ENCODE data around the gene MCRS1. TPM values are rescaled to one million over a fixed set of nuclear protein-coding genes. Genes with fewer than 3 reads are reported as not detected.

The MCRS1 gene, protein sequence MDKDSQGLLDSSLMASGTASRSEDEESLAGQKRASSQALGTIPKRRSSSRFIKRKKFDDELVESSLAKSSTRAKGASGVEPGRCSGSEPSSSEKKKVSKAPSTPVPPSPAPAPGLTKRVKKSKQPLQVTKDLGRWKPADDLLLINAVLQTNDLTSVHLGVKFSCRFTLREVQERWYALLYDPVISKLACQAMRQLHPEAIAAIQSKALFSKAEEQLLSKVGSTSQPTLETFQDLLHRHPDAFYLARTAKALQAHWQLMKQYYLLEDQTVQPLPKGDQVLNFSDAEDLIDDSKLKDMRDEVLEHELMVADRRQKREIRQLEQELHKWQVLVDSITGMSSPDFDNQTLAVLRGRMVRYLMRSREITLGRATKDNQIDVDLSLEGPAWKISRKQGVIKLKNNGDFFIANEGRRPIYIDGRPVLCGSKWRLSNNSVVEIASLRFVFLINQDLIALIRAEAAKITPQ
- total RNA-seq, result 10 to 100 TPM; 35.6 to 55.8 TPM
- polyA plus RNA-seq, result 10 to 100 TPM; 48.0 to 50.0 TPM
- long read RNA-seq, donor 1, transcript MCRS1-201 (15 exons, 1,928 nt), result major isoform, 11 of 11 reads
- long read RNA-seq, donor 1, partial matches to known transcripts, result 0 of 11 reads
- long read RNA-seq, donor 1, other reads (novel, unspliced or antisense), result 0 of 11 reads
- long read RNA-seq, donor 2, transcript MCRS1-201 (15 exons, 1,928 nt), result major isoform, 6 of 6 reads
- long read RNA-seq, donor 2, partial matches to known transcripts, result 0 of 6 reads
- long read RNA-seq, donor 2, other reads (novel, unspliced or antisense), result 0 of 6 reads
- long read RNA-seq, donor 3, transcript MCRS1-201 (15 exons, 1,928 nt), result major isoform, 10 of 11 reads
- long read RNA-seq, donor 3, partial matches to known transcripts, result 0 of 11 reads
- long read RNA-seq, donor 3, other reads (novel, unspliced or antisense), result 0 of 11 reads
- long read RNA-seq, donor 4, partial matches to known transcripts, result 6 of 7 reads
- long read RNA-seq, donor 4, other reads (novel, unspliced or antisense), result 0 of 7 reads
- long read RNA-seq, donor 5, transcript MCRS1-201 (15 exons, 1,928 nt), result major isoform, 17 of 18 reads
- long read RNA-seq, donor 5, partial matches to known transcripts, result 0 of 18 reads
- long read RNA-seq, donor 5, other reads (novel, unspliced or antisense), result 0 of 18 reads

DNA sequence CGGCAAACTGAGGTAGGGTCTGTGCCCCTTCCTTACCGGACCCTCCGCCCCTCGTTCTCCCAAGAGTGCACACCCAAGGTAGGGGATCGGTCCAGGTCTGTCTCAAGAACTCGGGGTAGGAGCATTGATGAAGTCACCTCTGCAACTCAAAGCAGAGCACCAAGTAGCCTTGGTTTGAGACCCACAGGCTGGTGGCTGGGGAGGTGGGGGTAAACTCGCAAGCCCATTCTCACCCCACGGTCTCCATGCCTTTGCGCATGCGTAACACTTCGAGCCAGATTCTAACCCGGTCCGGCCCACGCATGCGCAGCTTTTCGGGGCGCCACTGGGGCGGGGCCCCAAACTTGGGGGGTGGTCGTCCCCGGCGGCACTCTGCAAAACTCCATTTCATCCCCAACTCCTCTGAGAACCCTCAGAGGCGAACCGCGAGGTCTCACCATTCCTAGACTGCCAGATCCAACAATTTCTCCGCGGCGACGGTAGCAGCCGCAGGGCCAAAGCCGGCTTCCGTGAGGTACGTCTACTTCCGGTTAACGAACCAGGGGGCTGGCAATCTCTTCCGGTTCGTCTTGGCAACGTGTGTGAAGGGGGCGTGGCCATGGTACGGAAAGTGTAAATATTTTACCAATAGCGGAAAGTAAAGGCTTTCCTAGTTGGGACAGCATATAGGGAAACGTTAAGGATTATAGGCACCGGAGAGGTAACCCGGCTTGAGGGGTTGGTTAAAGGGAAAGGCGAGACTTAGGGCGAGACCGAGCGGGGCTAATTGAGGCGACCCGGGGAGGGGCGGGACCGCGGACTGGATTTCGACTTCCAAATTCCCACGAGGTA is at the start of gene MCRS1:
Gene MCRS1 (minus strand): TSS at position 532 of the 831 bp plus-strand sequence. CDS start 1,411 bp downstream, outside the sequence.
- ATAC-seq (ENCODE audit: insufficient read depth, low FRiP score), result peak; percentile 94
- peaks cover 0 to 18% (median 9%) of the 10 kb centered on the region in 5 donors for H3K4me1 ChIP-seq (ENCODE audit: control insufficient read depth in 5 of 5, insufficient read depth in 5 of 5, low read length in 5 of 5)

DNA sequence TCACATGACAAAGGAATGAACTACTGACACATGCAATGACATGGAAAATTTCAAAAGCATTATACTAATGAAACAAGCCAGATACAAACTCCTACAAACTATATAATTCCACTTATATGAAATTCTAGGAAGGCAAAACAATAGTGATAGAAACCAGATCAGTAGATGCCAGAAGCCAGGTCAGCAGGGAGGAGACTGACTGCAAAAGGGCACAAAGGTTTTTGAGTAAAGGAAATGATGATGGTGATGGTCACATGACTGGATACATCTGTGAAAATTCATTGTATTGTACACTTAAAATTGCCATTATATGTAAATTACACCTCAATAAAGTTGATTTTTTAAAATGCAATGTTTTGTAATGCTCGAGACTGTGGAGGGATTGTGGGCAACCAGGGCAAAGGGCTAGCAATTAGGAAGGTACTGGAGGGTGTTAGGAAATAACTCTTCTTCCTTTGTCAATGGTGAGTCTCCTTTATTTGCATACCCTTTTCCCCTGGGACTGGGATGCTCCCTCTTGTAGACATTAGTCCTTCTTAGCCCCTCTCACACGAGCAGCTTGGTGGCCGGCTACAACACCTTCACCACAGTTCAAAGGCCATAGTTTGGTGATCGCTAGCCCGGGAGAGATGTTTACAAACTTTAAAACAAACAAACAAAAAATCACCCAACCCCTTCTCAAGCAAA is 48.7 kb upstream of the MCRS1 start:
- 58 to 60% methylated on average over 5 of the region's 5 CpGs for WGBS, 2 donors
- Histone ChIP-seq H3K4me1 (ENCODE audit: control insufficient read depth in 5 of 5, insufficient read depth in 5 of 5, low read length in 5 of 5) (peaks cover 0 to 17% (median 3%) of the 10 kb centered on the region in 5 donors), H3K9me3 (ENCODE audit: control insufficient read depth in 4 of 4, insufficient read depth in 3 of 4, low read length in 3 of 4) (no peaks in the 10 kb centered on the region), H3K27ac (ENCODE audit: low read depth in 1 of 2, low read length in 1 of 2) (no peak overlapping the region), H3K36me3 (ENCODE audit: control insufficient read depth in 4 of 4, insufficient read depth in 4 of 4, low read length in 4 of 4) (no peaks in the 10 kb centered on the region), H3K9ac (ENCODE audit: insufficient read depth in 1 of 2, low read length in 2 of 2) (no peak overlapping the region), H3K27me3 (ENCODE audit: control insufficient read depth in 3 of 3, insufficient read depth in 3 of 3, low read length in 2 of 3) (no peaks in the 10 kb centered on the region), H3K4me3 (no peak overlapping the region)
- DNase-seq, result no peak
- TF ChIP-seq, protein P1, sequence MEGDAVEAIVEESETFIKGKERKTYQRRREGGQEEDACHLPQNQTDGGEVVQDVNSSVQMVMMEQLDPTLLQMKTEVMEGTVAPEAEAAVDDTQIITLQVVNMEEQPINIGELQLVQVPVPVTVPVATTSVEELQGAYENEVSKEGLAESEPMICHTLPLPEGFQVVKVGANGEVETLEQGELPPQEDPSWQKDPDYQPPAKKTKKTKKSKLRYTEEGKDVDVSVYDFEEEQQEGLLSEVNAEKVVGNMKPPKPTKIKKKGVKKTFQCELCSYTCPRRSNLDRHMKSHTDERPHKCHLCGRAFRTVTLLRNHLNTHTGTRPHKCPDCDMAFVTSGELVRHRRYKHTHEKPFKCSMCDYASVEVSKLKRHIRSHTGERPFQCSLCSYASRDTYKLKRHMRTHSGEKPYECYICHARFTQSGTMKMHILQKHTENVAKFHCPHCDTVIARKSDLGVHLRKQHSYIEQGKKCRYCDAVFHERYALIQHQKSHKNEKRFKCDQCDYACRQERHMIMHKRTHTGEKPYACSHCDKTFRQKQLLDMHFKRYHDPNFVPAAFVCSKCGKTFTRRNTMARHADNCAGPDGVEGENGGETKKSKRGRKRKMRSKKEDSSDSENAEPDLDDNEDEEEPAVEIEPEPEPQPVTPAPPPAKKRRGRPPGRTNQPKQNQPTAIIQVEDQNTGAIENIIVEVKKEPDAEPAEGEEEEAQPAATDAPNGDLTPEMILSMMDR (IDR thresholded peaks at IDR 0.05; ENCODE audit: control extremely low read depth, extremely low read depth), result no peak
- no peak for ATAC-seq (ENCODE audit: insufficient read depth, low FRiP score)

More for the DNA sequence above, at the start of gene MCRS1:
- peak; percentile 91 to 96 (median 96) for DNase-seq
- H3K9ac ChIP-seq (ENCODE audit: insufficient read depth in 1 of 2, low read length in 2 of 2), result peak within 1 kb of the TSS; percentile 83 to 96
- TF ChIP-seq, protein P1 (IDR thresholded peaks at IDR 0.05; ENCODE audit: control extremely low read depth, extremely low read depth), result no peak
- peak within 1 kb of the TSS; percentile 91 to 92 for H3K27ac ChIP-seq (ENCODE audit: low read depth in 1 of 2, low read length in 1 of 2)
- no peaks in the 10 kb centered on the region for H3K27me3 ChIP-seq (ENCODE audit: control insufficient read depth in 3 of 3, insufficient read depth in 3 of 3, low read length in 2 of 3)
- 0% methylated on average over 54 of the region's 54 CpGs for WGBS, 2 donors
- H3K36me3 ChIP-seq (ENCODE audit: control insufficient read depth in 4 of 4, insufficient read depth in 4 of 4, low read length in 4 of 4), result peaks cover 1 to 24% (median 14%) of the 10 kb centered on the region in 4 donors
- H3K4me3 ChIP-seq, result peak within 1 kb of the TSS; percentile 61
- no peaks in the 10 kb centered on the region for H3K9me3 ChIP-seq (ENCODE audit: control insufficient read depth in 4 of 4, insufficient read depth in 3 of 4, low read length in 3 of 4)

DNA sequence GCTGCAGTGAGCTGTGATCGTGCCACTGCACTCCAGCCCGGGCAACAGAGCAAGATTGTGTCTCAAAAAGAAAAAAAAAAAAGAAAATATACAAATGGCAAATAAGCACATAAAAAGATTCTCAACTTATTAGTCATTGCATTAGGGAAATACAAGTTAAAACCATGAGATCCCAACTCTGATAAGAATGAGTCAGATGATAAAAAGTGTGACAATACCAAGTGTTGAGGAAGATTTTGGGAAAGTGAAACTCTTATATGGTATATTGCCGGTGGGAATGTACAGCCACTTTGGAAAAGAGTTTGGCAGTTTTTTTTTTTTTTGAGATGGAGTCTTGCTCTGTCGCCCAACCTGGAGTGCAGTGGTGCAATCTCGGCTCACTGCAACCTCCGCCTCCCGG is 47.8 kb upstream of the MCRS1 start:
- Histone ChIP-seq H3K9ac (ENCODE audit: insufficient read depth in 1 of 2, low read length in 2 of 2) (no peak overlapping the region), H3K9me3 (ENCODE audit: control insufficient read depth in 4 of 4, insufficient read depth in 3 of 4, low read length in 3 of 4) (no peaks in the 10 kb centered on the region), H3K27ac (ENCODE audit: low read depth in 1 of 2, low read length in 1 of 2) (no peak overlapping the region), H3K4me1 (ENCODE audit: control insufficient read depth in 5 of 5, insufficient read depth in 5 of 5, low read length in 5 of 5) (peaks cover 0 to 9% (median 0%) of the 10 kb centered on the region in 5 donors), H3K27me3 (ENCODE audit: control insufficient read depth in 3 of 3, insufficient read depth in 3 of 3, low read length in 2 of 3) (no peaks in the 10 kb centered on the region), H3K36me3 (ENCODE audit: control insufficient read depth in 4 of 4, insufficient read depth in 4 of 4, low read length in 4 of 4) (no peaks in the 10 kb centered on the region), H3K4me3 (no peak overlapping the region)
- ATAC-seq (ENCODE audit: insufficient read depth, low FRiP score) (no peak), DNase-seq (no peak)
- TF ChIP-seq, protein P1 (IDR thresholded peaks at IDR 0.05; ENCODE audit: control extremely low read depth, extremely low read depth), result no peak
- 92 to 95% methylated on average over 7 of the region's 7 CpGs for WGBS, 2 donors

All from lung (tissue), 16 donors.